ENCODE measurements around the gene MT4.

Gene MT4

DNA sequence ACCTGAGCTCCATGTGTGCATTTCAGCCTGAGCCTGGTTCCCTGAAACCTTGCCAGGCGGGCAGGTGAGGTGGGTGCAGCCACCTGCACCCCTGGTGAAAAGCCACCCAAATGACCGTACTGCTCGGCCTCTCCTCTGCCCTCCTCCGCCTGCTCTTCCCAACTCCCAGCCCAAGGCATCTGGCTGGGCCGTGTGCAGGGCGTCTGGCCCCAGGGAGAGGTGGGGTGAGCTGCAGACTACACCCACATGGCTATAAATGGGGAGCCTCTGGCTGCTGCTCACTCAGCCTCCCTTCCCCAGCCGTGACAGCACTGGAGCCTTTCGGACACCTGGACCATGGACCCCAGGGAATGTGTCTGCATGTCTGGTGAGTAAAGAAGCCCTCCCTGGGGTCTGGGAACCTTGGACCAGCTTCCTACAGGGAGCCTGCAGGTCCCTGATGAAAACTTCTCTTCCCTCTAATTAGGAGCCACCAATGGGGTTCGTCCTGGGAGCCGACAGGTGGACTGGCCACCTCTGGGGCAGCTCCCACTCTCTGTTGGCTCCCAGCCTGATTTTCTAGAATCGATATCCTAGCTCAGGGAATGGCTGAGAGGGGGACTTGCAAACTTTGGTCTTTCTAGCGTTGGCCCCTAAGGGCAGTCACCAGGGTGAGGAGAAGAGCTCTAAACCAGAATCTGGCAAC lies at the start of gene MT4:
TSS of gene MT4 (plus strand) at position 281 of the 685 bp plus-strand sequence. CDS start at position 337, 56 bp downstream.
- no peak for DNase-seq (ENCODE audit: low spot score)

DNA sequence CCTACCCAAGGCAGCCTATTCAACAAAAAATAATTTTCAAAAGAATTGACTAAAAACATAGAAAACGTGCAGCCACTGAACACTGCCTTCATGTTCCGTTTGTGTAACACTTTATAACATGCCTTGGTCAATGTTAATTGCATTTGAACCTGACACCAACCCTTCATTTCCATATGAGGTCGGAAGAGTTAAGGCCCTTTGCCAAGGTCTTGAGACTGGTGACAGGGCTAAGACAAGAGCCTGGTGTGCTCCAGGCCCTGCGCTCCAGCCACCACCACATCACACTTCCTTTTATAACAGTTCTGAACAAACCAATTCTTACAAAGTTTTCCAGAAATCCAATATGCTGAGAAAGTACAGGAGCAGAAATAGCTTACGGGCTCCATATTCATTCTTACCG lies 49.2 kb upstream of the MT4 start:
- DNase-seq (ENCODE audit: low spot score) = peak; percentile 61

DNA sequence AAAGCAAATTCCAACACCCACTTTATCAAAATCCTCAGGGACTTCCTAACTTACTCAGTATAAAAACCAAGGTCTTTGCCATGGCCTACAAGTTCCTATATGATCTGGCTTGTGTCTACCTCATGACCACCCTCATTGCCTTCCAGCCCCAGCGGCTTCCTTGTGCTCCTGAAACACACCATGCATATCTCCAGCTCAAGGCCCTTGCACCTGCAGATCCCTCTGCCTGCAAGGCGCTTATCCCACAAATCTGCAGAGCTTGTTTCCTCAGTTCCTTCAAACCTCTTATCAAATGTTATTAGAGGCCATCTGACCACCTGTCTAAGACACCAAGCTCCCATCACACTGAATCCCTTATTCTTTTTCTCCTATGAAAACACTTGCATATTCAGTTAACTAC lies 47.7 kb upstream of the MT4 start:
- peak; percentile 32 for DNase-seq (ENCODE audit: low spot score)

DNA sequence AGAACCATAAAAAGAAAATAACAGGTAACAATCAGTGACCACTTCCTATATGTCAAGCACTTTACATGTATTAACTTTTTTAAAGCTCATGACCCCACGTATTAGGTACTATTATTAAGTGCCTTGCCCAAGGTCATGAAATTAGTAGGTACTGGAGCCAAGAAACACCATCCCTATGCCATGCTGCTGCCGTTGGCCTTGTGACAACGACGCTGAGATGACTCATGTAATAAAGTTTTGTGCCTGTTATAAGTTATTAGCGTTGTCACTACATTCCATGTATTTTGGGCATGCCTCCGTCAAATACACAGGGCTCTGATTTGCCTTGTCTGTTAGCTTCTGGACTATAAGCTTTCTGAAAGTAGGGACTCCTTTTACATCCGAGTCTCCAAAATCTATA lies 46.4 kb upstream of the MT4 start:
- peak; percentile 24 for DNase-seq (ENCODE audit: low spot score)

DNA sequence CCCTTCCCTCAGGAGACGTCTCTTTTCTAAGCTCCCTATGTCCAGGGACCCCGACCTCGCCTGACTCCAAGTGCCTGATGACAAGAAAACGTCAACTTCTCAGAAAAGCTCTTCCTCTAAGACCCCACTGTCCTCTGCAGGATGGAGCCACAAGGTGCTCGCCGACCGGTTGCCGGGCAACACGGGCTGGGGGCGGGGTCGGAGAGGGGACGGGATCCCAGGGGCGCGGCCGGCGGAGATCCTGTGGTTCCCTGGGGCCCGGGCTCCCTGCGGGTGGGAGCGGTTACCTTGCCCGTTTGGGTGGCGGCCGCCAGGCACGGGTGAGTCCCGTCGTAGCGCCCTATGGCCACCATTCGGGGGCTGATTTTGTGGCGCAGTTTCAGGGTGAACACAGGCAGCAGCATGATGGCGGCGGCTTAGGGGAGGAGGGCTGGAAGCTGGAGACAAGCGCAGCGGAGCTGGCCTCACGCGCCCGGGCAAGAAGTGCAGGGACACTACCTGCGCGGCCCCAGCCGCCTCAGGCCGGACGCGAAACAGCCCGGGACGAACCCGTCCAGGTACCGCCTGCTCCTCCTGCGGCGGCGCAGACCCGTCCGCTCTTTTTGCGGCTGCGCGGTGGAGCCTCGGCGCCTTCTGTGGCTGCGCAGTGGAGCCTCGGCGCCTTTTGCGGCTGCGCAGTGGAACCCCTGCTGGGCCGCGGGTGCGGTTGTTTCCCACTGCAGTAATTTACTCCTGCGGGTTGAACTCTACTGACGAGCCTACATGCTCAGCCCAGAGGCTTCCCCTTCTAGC lies 45.2 kb upstream of the MT4 start, which contains the start of gene BBS2:
TSS of gene BBS2 (minus strand) at position 566 of the 792 bp plus-strand sequence. CDS start at position 404, 162 bp downstream.
- DNase-seq (ENCODE audit: low spot score) = peak; percentile 86

DNA sequence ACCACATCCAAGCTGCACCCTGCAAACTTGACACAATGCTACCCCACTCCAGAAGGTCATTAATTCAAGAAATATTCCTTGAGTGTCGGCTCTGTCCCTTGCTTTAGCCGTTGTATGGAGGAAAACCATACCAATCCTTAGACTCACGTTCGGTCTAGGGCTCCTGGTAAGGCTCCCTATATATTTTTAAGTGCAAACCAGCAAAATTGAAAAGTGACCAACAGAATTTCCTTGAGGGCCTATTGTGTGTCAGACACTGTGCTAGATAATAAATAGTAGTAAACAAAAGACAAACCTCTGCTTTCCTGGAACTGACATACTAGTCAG lies 44.7 kb upstream of the MT4 start:
- DNase-seq (ENCODE audit: low spot score) = no peak

DNA sequence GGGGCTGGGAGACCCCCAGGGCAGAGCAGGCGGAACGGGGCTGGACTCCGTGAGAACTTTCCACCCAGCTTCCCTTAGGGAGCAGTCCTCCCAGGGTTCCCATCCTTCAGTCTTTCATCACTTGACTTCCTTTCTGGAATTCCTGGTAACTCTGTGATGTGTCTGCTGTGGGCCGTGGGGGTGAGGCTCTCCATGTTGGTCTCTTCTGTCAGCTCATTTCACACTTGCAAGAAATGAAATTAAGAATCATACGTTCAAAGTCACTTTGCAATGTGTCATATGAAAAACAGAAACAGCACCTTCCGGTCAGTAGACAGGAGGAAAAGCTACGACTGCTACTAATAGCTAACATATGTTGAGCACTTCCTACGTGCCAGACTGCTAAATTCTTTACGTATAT lies 39.6 kb upstream of the MT4 start:
- no peak for DNase-seq (ENCODE audit: low spot score)

DNA sequence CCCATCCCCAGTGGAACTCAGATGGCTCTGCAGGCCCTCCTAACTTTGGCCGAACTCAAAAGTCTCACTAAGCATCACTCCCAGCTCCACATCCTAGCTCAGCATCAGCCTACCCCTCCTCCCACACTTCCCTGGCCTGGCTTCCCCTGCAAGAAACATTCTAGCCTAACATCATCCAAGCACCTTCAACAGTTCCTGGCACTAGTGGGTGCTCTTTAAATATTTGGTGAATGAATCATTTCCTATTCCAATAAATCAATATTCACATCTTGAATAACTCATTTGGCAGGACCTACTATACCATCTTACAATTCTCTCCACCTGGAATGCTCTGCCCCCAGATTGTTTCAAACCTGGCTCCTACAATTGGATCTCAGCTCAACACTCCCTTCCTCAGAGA lies 34.0 kb upstream of the MT4 start:
- no peak for DNase-seq (ENCODE audit: low spot score)

DNA sequence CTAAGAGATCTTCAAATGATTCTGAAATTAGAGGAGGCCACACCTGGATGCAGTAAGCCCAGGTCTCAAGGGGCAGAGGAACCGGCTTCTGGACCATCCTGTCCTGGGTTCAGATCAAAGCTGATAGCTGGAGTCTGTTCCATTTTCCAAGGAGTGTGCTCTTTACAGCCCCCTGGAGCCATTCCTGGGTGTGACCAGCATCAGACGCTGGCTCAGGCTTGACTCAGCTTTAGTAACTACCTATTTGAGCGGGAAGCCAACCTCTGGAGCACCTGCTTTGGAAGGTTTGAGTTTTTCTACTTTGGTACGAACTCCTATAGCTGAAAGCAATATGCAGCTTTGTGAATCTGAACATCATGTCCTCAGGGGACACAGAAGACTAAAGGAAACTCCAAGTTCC lies 32.2 kb upstream of the MT4 start:
- no peak for DNase-seq (ENCODE audit: low spot score)

DNA sequence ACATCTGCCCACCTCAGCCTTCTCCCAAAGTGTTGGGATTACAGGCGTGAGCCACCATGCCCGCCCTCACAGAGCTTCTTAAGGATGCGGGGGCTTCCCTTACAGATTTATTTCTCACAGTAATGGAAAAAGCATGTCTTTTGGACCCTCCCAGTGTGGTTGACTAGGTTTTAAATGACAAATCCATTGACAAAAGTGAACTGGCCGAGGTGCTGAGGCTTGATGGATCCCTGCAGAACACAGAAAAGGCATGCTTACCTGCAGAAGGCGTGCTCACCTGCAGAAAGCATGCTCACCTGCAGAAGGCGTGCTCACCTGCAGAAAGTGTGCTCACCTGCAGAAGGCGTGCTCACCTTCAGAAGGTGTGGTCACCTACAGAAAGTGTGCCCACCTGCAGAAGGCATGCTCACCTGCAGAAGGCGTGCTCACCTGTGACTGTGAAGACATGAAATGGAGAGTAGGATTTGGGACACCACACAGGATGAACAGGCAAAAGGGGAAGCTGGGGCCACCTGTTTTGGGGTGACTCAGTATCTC lies 30.0 kb upstream of the MT4 start:
- DNase-seq (ENCODE audit: low spot score) = no peak

DNA sequence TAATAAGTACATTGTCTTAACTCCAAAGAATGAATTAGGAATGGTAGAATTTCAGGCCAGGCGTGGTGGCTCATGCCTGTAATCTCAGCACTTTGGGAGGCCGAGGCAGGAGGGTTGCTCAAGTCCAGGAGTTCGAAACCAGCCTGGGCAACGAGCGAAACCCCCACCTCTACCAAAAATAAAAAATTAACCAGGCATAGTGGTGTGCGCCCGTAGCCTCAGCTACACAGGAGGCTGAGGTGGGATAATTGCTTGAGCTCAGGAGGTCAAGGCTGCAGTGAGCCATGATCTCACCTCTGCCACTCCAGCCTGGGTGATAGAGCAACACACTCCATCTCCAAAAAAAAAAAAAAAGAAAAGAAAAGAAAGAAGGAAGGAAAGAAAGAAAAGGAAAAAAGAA lies 26.5 kb upstream of the MT4 start:
- DNase-seq (ENCODE audit: low spot score) = no peak

DNA sequence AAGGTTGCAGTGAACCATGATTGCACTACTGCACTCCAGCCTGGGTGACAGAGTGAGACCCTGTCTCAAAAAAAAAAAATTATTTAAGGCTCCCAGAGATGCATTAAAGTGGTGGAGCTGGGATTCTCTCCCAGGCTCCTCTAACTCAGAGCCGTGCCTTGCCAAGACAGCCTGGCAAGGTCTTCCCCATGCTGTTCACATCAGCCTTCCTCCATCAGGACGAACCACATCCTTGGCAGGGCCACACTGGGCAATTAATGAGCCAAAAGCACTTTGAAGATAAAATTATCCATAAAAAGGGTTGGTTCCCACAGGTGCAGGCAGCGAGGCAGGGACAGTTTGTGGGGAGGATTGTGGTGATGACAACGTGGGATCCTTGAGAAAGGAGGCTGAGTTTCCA lies 25.2 kb upstream of the MT4 start:
- no peak for DNase-seq (ENCODE audit: low spot score)

DNA sequence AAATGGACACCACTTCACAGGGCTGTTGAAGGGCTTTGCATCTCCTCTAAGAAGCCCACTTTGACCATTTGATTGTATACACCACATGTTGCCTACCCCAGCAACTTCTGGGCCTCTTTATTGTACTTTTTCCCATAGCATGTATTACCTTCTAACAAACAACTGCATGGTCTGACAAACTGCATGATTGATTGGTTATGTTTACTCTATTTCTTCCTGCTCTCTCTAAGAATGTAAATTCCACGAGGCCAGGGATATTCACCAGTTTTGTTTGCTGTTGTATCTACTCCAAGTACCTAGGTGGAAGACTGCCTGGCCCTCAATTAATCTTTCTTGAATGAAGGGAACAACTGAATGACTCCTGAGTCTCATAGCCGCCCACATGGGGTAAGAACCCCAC lies 22.8 kb upstream of the MT4 start:
- no peak for DNase-seq (ENCODE audit: low spot score)

DNA sequence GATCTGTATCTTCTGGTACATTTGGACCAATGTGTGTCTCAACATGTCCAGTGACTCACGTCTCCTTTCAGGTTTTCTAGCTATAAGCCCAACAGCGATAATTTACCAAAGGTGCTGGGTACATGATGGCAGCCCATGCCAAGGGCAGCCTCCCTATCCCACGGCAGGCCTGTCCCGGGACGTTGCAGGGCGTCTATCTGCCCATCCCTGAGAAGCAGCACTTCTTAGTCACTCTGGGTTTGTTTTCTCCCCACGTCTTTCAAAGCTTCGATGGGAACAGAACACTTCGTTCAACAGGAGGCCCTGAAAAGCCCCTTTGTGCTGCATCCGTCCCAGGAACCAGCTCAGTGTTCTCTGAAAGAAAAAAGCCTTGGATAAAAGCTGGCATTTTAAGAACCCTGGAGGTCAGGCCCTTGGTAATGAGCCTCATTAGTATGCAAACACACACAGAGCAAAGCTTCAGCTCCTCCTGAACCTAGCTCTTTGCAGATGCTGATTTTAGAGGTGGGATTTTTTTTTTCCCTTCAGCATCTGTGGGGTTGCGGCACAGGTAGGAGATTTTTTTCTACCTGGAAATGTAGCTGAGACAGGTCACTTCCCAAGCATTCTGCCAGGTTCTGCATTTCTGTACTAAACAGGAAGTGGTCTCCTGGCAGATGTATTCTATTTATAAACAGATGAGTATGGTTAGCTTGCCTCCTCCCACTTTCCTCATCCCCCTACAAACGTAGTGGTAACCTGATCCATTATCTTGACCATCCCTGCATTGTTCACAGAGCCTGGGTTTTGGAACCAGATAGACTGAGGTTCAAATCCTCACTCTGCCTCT lies 17.5 kb upstream of the MT4 start:
- peak; percentile 98 for DNase-seq (ENCODE audit: low spot score)

DNA sequence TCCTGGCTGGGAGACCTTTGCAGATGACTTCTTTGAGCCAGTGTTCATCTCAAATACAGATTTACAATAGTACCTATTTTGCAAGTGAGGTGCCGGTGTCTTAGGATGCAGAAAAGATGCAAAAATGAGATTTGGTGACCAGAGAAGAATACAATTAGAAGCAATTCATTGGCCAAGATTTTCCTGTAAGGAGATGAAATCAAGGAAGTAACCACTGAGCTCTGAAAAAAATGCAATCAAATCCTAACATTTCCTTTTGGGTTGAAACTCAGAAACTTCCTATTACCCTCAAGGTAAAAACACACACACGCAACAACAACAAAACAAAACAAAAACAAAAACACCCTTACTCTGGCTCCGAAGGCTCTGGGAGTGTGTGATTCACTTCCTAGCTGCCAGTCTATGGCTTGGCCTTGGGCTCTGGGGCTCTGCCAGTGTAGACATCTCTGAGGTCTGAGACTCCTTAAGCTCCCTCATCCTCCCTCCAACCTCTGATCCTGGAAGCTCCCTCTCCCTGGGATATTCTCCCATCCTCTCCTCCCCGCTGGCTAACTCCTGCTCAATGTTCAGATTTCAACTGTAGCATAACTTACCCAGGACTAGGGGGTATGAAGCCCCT lies 16.8 kb upstream of the MT4 start:
- peak; percentile 60 for DNase-seq (ENCODE audit: low spot score)

DNA sequence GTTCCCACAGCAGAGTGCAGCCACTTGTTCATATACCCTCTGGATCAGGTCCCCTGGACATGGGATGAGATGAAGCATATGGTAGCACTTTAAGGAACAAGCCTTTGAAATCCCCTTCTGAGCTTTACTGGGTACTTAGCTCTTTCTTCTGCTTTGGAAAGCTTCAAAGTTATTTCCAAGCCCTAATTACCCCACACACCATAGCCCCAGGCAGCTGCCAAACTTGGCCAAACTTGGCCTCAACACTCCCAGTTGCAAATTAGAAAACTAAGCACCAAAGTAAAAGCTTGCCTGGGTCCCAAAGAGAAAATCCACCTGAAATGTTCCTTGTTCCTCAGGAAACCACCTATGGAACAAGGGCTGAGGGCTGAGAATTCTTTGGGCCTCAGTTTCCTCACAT lies 15.7 kb upstream of the MT4 start:
- no peak for DNase-seq (ENCODE audit: low spot score)

DNA sequence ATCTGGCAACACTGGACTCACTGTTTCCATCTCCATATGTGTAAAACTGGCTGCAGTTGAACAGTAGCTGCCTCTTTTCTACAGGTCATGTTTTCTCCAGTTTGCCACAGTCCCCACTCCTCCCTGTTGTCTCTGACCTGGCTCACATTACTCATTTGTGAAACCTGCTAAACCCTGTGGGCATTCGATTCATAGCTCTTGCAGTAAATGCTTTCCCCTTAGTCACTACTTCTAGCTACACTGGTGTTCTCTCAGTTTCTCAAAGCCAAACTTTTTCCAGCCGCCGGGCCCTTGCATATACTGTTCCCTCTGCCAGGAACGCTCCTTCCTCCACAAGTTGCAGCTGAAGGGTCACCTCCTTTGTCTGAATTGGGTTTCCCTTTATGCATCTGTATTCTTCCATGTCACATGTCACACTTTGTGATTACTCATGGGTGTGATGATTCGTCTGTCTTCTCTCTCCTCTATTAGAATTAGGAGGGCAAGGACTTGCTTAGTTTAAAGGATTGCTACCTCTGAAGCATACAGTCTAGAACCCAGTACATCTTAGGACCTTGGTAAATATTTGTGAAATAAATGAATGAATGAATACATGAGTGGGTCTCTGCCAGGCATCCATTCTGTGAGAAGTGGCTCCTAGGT lies 15.0 kb upstream of the MT4 start:
- no peak for DNase-seq (ENCODE audit: low spot score)

DNA sequence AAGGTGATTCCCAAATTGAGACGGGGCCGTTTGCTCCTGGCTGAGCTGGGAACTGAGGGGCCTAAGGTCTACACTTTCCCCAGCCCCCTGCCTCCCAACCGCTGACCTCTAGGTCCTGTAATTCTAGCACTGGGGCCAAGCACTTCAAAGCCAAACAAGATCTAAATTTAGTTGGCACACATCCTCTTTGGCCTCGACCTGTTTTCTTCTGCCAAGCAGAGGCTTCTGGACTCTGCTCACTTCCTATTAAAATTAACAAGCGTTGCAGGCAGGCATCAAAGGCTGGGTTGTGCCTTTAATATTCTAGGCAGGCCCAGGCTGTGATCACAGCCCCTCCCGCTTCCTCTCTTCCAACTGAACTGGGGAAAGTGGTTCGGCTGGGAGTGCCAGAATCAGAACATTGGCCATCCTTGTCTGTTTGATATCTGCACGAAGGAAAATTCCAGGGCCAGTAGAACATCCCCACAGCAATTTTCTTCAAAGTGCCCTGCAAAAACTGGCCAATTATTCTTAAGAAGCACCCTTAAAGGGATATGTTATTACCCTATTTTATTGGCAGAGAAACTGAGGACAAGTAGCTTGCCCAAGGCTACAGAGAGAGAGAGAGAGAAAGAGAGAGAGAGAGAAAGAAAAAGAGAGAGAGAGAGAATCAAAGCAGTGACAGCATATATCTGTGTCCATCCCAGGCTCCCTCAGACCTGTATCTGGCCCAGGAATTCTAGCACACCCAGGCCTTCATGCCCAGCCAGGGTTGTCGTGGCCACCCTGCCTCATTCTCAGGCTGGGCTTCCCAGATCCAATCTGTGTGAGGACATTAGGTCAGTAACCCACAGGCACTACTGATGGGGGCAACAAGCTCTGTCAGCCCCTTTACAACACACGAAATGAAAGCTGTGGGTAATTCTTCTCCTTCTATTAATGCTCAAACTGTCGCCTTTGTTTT lies 12.8 kb upstream of the MT4 start:
- peak; percentile 92 for DNase-seq (ENCODE audit: low spot score)

DNA sequence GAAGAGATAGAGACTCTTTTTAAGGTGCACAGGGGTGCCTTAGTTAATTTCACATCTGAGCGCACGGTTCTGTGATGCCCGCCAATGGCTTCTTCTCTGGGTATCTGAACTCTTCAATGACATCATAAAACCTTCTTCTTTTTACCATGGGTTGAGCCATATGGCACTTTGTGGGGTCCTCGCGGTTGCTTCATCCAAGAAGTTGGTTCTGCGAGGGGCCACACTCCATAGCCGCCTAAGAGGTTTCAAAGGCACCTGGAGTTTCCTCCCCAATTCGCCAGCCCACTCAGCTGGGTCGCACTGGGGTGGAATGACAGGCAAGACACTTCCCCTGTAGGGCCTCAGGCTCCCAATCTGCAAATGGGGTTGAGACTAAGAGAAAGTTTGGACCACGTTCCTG lies 10.4 kb upstream of the MT4 start:
- no peak for DNase-seq (ENCODE audit: low spot score)

DNA sequence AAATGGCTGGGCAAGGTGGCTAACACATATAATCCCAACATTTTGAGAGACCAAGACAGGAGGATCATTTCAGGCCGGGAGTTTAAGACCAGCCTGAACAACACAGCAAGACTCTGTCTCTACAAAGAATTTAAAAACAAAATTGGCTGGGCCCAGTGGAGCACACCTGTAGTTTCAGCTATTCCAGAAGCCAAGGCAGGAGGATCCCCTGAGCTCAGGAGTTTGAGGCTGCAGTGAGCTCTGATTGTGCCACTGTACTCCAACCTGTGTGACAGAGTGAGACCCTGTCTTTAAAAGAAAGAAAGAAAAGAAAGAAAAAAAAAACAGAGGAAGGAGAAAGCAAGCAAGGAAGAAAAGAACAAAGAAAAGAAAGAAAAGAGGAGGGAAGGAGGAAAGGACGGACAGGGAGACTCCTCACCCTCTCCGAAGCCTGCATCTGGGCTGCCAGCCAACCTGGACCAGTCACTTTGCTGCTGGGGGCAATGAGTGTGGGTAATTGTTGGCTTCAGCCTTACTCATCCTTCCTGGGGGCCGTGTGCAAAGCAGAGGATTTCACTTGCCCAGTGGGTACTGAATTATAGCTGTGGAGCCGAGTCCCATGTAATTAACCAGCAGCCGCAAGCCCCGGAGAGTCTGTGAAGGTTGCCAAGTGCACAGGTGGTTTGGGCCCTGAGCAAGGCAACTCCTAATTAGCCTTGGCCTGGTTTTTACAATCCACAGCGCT lies 6.7 kb upstream of the MT4 start:
- peak; percentile 73 for DNase-seq (ENCODE audit: low spot score)

All from pons (tissue), 1 donor.